ENCODE data around the gene ATAD1.
"Not testable (repeated sequence)": the region's sequence is repeated elsewhere in the genome, so short reads cannot be mapped to it uniquely, and the experiment has no call there.

Gene ATAD1

DNA sequence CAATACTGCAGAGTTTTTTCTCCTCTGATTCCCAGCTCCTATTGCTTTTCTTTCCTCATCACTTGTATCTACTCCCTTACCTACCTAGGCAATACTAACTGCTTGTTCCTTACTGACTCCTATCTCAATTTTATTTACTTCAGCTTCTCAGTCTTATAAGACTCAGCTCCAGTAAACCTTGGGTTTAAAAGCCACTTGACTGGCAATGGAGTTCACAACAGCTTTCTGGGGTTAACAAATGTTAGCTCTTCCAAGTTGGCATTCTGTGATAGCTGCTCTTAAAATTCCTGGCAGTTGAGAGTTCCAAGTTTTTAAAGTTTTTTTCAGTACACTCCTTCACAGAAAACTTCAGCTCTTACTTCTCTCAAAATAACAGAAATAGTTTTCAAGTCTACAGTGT is 14.2 kb downstream of the ATAD1 start:
- no peak overlapping the region for H3K27ac ChIP-seq
- TF ChIP-seq, protein P1, sequence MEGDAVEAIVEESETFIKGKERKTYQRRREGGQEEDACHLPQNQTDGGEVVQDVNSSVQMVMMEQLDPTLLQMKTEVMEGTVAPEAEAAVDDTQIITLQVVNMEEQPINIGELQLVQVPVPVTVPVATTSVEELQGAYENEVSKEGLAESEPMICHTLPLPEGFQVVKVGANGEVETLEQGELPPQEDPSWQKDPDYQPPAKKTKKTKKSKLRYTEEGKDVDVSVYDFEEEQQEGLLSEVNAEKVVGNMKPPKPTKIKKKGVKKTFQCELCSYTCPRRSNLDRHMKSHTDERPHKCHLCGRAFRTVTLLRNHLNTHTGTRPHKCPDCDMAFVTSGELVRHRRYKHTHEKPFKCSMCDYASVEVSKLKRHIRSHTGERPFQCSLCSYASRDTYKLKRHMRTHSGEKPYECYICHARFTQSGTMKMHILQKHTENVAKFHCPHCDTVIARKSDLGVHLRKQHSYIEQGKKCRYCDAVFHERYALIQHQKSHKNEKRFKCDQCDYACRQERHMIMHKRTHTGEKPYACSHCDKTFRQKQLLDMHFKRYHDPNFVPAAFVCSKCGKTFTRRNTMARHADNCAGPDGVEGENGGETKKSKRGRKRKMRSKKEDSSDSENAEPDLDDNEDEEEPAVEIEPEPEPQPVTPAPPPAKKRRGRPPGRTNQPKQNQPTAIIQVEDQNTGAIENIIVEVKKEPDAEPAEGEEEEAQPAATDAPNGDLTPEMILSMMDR (conservative IDR thresholded peaks at IDR 0.05), result no peak

DNA sequence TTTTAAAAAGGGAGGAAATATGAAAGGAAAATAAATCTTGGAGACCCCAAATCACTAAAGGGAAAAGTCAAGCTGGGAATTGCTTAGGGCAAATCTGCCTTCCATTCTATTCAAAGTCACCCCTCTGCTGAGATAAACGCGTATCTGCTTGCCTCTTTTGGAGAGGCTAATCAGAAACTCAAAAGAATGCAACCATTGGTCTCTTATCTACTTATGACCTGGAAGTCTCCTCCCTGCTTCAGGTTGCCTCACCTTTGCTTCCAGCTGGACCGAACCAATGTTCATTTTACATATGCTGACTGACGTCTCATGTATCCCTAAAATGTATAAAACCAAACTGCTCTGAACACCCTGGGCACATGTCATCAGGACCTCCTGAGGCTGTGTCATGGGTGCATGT is 14.7 kb downstream of the ATAD1 start:
- no peak overlapping the region for H3K27ac ChIP-seq
- TF ChIP-seq, protein P1 (conservative IDR thresholded peaks at IDR 0.05), result no peak

DNA sequence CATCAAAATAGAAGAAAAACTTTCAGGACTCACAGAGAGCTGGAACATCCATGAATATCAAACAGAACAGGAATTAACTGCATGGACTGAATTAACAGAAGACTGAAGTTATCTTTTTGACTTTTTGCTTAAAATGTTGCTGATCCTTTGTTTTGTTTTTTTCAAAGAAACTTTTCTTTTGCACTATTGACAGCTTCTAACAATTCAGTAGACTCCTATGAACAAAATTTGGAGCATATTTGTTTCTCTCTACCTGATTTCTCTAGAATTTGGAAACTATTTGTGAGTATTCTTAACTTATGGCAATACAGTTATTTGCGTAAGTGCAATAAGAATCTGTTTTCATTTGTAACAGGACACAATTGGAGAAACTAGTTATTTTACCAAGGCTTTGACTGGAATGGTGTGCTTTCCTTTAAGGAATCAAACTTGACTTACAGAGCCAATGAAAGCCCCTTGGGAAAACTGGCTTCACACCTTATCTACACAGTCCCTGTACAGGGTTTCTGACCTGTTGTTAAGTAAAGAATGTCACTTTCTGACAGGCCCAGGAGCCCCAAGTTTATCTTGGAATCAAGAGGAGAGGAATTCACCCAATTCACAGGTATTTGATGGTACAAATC is 16.1 kb downstream of the ATAD1 start:
- not testable (repeated sequence) for H3K27ac ChIP-seq

- H3K27ac ChIP-seq, result no peak overlapping the region
- TF ChIP-seq, protein P1 (conservative IDR thresholded peaks at IDR 0.05), result no peak
These were observed 18.2 kb downstream of the ATAD1 start for GRCh38 chr10:87799860-87800259.

DNA sequence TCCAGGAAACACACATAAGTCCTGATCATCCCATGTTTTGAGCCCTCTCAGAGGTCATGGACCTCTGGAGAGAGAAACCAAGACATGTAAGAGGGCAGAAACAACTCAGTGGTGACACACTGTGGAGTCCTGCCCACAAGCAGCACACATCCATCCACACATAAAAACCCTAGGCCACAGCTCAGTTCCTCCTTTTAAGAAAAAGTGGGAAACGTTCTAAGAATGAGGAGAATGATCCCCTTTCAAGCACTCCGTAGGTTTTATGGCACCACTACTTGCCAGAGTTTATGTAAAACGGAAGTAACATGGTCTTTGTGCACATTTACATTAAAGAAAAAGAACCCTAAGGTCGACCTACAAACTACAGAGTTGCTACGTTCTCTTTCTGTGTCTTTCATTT is 19.9 kb downstream of the ATAD1 start:
- TF ChIP-seq, protein P1 (conservative IDR thresholded peaks at IDR 0.05), result no peak
- no peak overlapping the region for H3K27ac ChIP-seq

DNA sequence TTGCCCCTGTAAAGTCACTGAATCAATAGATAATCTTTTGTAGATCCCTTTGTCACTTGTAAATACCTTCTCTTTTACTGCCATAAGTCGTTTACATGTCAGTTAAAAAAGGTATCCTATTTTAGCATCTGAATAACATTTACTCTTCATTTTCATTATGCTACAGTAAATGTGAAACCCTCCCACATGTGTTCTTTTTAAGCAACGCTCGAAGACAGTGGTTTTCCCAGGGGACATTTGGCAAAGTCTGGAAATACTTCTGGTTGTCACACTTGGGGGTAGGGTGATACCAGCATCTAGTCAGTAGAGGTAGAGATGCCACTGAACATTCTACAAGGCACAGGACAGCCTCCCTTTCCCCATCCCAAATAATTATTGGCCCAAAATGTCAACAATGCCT is 23.7 kb downstream of the ATAD1 start:
- TF ChIP-seq, protein P1 (conservative IDR thresholded peaks at IDR 0.05), result no peak
- peak overlapping the region; percentile 71 for H3K27ac ChIP-seq

GRCh38 chr10:87790185-87790584 is 27.8 kb downstream of the ATAD1 start:
- TF ChIP-seq, protein P1 (conservative IDR thresholded peaks at IDR 0.05), result no peak
- H3K27ac ChIP-seq, result peak overlapping the region; percentile 71; the same call in 1 of the 2 replicates

GRCh38 chr10:87786421-87786820 is 31.6 kb downstream of the ATAD1 start:
- H3K27ac ChIP-seq, result no peak overlapping the region
- TF ChIP-seq, protein P1 (conservative IDR thresholded peaks at IDR 0.05), result no peak

Data from VCaP (cell line).